DND-41 (cell line): ENCODE results near the gene ELAPOR1.

Experiments
- ATAC-seq: fragments of 200-7000 bp; cut with Tn5 transposase; 3 replicates; pipeline ENCODE4 v1.9.1; 2021; ENCODE audit warnings: low read depth; ENCODE audit not compliant: insufficient read depth
- DNase-seq: peaks from one replicate; pipeline ENCODE4 v3.0.0-alpha.2; 2020
- H2AFZ ChIP-seq: 2 replicates; pipeline ENCODE4 v1.6.0; 2012; ENCODE audit warnings: low read depth, low read length
- H3K27ac ChIP-seq: 2 replicates; pipeline ENCODE4 v1.5.1; 2012; ENCODE audit warnings: low read length, inconsistent platforms
- H3K27me3 ChIP-seq: fragments of 200-600 bp; sonication (generic); 2 replicates; pipeline ENCODE4 v1.6.0; 2012; ENCODE audit warnings: low read length, mild to moderate bottlenecking, inconsistent platforms; ENCODE audit not compliant: insufficient read depth, poor library complexity
- H3K36me3 ChIP-seq: 2 replicates; pipeline ENCODE4 v1.5.1; 2012; ENCODE audit warnings: low read length, inconsistent platforms; ENCODE audit not compliant: insufficient read depth
- H3K4me1 ChIP-seq: 2 replicates; pipeline ENCODE4 v1.5.1; 2012; ENCODE audit warnings: mild to moderate bottlenecking, low read length; ENCODE audit not compliant: insufficient read depth
- H3K4me2 ChIP-seq: 2 replicates; pipeline ENCODE4 v1.6.0; 2012; ENCODE audit warnings: mild to moderate bottlenecking, moderate library complexity, low read length, inconsistent platforms; ENCODE audit not compliant: insufficient read depth
- H3K4me3 ChIP-seq, 2 experiments: fragments of 200-600 bp in 1 of 2; shearing (Covaris generic) in 1 of 2; 2 replicates each; pipeline ENCODE4 v1.5.1; 2012 to 2016; ENCODE audit warnings: inconsistent platforms in 2 of 2, low read length in 2 of 2, mild to moderate bottlenecking in 2 of 2, low read depth in 1 of 2, moderate library complexity in 1 of 2
- H3K79me2 ChIP-seq: 2 replicates; pipeline ENCODE4 v1.6.0; 2012; ENCODE audit warnings: low read length, inconsistent platforms; ENCODE audit not compliant: insufficient read depth
- H3K9ac ChIP-seq: 2 replicates; pipeline ENCODE4 v1.6.0; 2012; ENCODE audit warnings: low read depth, mild to moderate bottlenecking, inconsistent platforms, low read length, moderate library complexity
- H3K9me3 ChIP-seq: 2 replicates; pipeline ENCODE4 v1.5.1; 2012; ENCODE audit warnings: low read length, moderate library complexity, mild to moderate bottlenecking, inconsistent platforms; ENCODE audit not compliant: insufficient read depth, severe bottlenecking
- H4K20me1 ChIP-seq: 2 replicates; pipeline ENCODE4 v1.6.0; 2012; ENCODE audit warnings: low read length; ENCODE audit not compliant: insufficient read depth
- EZH2 ChIP-seq: IDR thresholded peaks from 3 replicates; pipeline ENCODE4 v1.6.1; 2012; ENCODE audit warnings: borderline replicate concordance, low read depth, mild to moderate bottlenecking, moderate library complexity, low read length, inconsistent platforms; ENCODE audit not compliant: severe bottlenecking
- TF ChIP-seq, protein P1 (sequence below): IDR thresholded peaks from 2 replicates; pipeline ENCODE4 v1.5.1; 2012; ENCODE audit warnings: borderline replicate concordance, low read length, moderate library complexity, mild to moderate bottlenecking; ENCODE audit not compliant: poor library complexity, severe bottlenecking; ENCODE audit errors: extremely low read depth

The ELAPOR1 gene

DNA sequence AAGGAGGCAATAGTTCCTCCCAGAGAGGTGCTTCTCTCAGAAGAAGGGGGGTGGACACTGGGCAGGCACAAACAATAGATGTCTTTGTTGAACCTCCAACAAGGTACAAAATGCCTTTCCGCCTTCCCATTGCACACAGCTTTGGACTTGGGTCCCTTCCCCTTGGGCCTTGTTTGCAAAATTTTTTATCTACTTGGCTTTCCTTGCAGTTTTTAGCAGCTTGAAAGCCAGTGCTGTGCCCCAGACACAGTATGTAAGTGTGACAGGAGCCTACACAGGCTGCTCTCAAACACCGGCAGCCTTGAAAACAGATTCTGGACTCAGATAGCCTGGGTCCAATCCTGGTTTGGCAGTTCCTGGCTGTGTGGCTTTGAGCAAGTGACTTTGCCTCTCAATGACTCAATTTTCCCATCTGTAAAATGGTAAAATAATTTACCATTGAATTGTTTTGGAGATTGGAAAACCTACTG is 43.0 kb downstream of the ELAPOR1 start:
- Histone ChIP-seq H3K79me2 (no peaks in the 10 kb centered on the region), H3K4me3 (no peak overlapping the region), H3K27me3 (no peaks in the 10 kb centered on the region), H3K4me1 (peaks cover 6% of the 10 kb centered on the region), H2AFZ (no peak overlapping the region), H3K9ac (no peak overlapping the region), H4K20me1 (no peaks in the 10 kb centered on the region), H3K4me2 (no peak overlapping the region), H3K9me3 (no peaks in the 10 kb centered on the region), H3K36me3 (no peaks in the 10 kb centered on the region), H3K27ac (no peak overlapping the region)
- ATAC-seq (no peak), DNase-seq (no peak)
- TF ChIP-seq EZH2, result no peak
- TF ChIP-seq, protein P1, sequence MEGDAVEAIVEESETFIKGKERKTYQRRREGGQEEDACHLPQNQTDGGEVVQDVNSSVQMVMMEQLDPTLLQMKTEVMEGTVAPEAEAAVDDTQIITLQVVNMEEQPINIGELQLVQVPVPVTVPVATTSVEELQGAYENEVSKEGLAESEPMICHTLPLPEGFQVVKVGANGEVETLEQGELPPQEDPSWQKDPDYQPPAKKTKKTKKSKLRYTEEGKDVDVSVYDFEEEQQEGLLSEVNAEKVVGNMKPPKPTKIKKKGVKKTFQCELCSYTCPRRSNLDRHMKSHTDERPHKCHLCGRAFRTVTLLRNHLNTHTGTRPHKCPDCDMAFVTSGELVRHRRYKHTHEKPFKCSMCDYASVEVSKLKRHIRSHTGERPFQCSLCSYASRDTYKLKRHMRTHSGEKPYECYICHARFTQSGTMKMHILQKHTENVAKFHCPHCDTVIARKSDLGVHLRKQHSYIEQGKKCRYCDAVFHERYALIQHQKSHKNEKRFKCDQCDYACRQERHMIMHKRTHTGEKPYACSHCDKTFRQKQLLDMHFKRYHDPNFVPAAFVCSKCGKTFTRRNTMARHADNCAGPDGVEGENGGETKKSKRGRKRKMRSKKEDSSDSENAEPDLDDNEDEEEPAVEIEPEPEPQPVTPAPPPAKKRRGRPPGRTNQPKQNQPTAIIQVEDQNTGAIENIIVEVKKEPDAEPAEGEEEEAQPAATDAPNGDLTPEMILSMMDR, result no peak

DNA sequence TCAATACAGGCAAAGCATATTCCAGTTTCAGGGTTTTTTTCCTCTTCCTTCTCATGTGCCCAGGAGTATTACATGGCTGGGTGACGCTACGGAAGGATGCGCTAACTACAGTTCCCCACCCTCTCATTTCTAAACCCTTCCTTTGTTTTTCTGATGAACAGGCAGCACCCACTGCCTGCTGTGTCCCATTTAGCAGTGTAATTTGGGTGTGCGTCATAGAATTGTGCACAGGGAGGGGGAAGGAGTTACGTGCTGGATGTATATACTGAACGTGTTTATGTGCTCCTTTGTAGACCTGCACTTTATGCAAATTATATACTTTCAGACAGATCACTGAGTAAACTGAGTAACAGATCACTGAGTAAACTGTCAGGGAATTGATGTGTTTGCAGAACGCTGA is 44.5 kb downstream of the ELAPOR1 start:
- ATAC-seq (no peak), DNase-seq (no peak)
- Histone ChIP-seq H3K36me3 (no peaks in the 10 kb centered on the region), H3K4me1 (peaks cover 10% of the 10 kb centered on the region), H3K79me2 (no peaks in the 10 kb centered on the region), H3K4me3 (no peak overlapping the region), H3K9me3 (no peaks in the 10 kb centered on the region), H3K9ac (no peak overlapping the region), H4K20me1 (no peaks in the 10 kb centered on the region), H3K4me2 (no peak overlapping the region), H3K27me3 (no peaks in the 10 kb centered on the region), H2AFZ (no peak overlapping the region), H3K27ac (no peak overlapping the region)
- TF ChIP-seq EZH2, result no peak
- TF ChIP-seq, protein P1, result no peak

DNA sequence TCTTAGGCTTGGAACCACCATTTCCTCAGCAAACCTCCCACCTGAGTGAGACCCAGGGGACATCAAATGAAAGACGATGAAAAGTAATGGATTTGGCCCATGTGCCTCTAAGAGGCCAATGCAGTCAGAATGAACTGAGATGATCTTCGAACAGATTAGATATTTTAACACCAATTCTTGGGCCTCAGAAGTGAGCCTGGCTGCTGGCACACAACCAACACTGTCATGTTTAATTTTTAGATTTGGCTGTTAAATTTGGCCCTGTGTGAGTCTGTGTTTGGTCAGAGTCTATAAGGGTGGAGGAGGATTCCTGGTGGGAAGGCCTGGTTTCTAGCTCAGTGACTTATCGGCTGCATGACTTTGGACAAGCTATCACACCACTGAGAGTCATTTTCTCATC is 45.4 kb downstream of the ELAPOR1 start:
- Histone ChIP-seq H3K9ac (no peak overlapping the region), H3K4me3 (no peak overlapping the region), H3K27me3 (no peaks in the 10 kb centered on the region), H3K9me3 (no peaks in the 10 kb centered on the region), H4K20me1 (no peaks in the 10 kb centered on the region), H2AFZ (no peak overlapping the region), H3K4me1 (peaks cover 10% of the 10 kb centered on the region), H3K79me2 (no peaks in the 10 kb centered on the region), H3K36me3 (no peaks in the 10 kb centered on the region), H3K4me2 (no peak overlapping the region), H3K27ac (no peak overlapping the region)
- DNase-seq (no peak), ATAC-seq (no peak)
- TF ChIP-seq, protein P1, result no peak
- no peak for TF ChIP-seq EZH2

DNA sequence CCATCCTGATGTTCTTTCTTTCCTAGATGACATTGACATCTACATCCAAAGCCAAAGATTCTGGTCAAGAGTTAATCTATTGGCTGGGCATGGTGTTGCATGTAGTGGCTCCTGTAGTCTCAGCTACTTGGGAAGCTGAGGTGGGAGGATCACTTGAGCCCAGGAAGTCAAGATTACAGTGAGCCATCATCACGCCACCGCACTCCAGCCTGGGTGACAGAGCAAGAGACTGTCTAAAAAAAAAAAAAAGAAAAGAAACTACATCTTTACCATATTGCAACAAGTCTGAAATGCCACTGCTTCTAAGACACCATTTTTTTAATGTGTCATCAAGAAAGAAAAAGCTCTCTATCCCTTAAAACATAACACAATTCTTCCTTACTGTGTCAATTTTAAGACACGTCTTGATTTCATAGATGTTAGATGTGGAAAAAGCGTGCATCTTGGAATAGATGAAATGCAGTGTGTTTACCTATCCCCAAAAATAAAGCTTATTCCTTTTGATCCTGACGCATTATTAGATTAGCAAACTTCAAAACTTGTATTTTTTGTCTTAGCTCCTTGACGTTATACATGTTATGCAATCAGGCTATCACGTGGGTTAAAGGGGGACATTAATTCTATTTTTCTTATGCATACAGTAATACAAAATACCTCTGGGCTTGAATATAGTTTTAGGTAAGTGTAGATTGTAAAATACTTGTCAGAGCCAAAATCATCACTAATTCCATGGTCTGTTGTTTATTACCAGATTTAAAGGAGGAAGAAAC is 46.3 kb downstream of the ELAPOR1 start:
- Histone ChIP-seq H3K4me2 (no peak overlapping the region), H3K27me3 (no peaks in the 10 kb centered on the region), H3K4me1 (peaks cover 10% of the 10 kb centered on the region), H4K20me1 (no peaks in the 10 kb centered on the region), H3K27ac (no peak overlapping the region), H3K36me3 (no peaks in the 10 kb centered on the region), H3K4me3 (no peak overlapping the region), H3K9me3 (no peaks in the 10 kb centered on the region), H3K79me2 (no peaks in the 10 kb centered on the region), H2AFZ (no peak overlapping the region), H3K9ac (no peak overlapping the region)
- DNase-seq, result no peak
- ATAC-seq, result no peak
- TF ChIP-seq EZH2, result no peak
- TF ChIP-seq, protein P1, result no peak
